Measurements from ENCODE around the gene C11orf68. TPM values are rescaled to one million over a fixed set of nuclear protein-coding genes. Genes with fewer than 3 reads are reported as not detected.
"Not testable (repeated sequence)": the region's sequence is repeated elsewhere in the genome, so short reads cannot be mapped to it uniquely, and the experiment has no call there.

C11orf68 gene
- total RNA-seq, 3 donors from 2014 or later: 24.9 to 42.2 (median 28.8) TPM

DNA sequence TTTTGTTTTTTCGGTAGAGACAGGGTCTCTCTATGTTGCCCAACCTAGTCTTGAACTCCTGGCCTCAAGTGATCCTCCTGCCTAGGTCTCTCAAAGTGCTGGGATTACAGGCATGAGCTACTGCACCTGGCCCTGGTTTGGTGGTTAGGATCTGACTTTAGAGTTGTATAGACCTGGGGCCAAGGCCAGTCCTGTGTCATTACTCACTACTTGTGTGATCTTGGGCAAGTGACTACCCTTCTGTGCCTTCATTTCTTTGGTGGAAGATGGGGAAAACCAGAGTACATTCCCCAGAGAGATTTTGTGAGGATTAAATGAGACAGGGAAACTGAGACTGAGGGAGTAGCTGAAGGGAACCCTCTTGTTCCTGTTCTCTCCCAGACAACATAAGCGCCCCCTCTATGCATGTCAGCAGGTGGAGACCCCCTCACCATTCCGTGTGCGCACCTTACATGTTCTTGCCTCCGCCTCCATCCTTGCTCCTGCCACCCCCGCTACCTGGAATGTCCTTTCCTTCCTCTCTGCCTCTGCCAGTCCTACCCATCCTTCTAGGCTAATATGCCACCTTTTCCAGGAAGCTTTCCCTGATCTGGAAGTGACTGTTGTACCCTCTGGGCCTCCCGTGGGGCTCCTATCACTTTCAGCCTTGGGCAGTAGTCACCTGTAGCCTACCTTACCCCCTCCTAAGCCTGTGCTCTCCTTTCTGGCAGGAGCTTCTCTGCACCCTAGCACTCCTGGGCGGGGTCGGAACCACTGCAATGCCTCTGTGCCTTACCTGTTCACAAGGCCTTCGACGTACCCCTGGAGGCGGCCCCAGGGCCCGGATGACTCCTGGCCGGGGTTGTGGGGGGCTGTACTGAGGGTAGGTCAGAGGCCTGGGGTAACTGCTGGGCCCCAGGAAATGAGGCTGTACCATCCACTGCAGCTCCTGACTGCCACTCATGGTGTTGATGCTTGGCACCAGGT lies 22.5 kb downstream of the C11orf68 start:
- DNase-seq (peak in 1 of 3 donors; percentile 27), ATAC-seq (no peak)
- Histone ChIP-seq H3K36me3 (ENCODE audit: low read depth) (no peaks in the 10 kb centered on the region), H3K4me3 (no peak overlapping the region), H3K9me3 (no peaks in the 10 kb centered on the region), H3K4me1 (ENCODE audit: low read depth) (peaks cover 24% of the 10 kb centered on the region)
- TF ChIP-seq CTCF (IDR thresholded peaks at IDR 0.05): no peak
- intact Hi-C loops (cut with DNase I, micrococcal nuclease): no loop called here

DNA sequence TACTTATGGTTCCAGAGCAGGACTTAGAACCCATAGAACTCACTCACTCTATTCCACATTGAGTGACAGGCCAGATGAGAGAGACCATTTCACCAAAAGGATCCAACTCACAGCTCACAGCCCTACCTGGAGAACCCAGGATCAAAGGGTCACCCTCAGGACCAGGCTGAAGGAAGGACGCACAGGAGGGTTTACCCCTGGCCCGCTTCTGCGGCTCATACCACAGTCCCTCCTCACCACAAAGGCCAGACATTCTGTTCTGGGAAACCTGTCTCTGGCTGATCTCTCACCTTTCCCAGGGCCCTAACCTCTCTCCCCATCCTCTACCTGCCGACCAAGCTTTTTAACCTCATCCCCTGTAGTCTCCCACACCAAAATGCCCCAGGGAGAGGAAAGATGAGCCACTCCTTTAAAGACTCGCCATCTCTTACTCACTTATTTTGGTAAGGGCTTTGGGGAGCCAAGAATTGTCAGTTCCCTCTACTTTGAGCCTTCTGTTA lies 23.3 kb downstream of the C11orf68 start:
- Histone ChIP-seq H3K9me3 (no peaks in the 10 kb centered on the region), H3K36me3 (ENCODE audit: low read depth) (no peaks in the 10 kb centered on the region), H3K4me3 (no peak overlapping the region), H3K4me1 (ENCODE audit: low read depth) (peaks cover 24% of the 10 kb centered on the region)
- DNase-seq: no peak
- intact Hi-C loops (cut with DNase I, micrococcal nuclease): no loop called here
- no peak for ATAC-seq
- TF ChIP-seq CTCF (IDR thresholded peaks at IDR 0.05): no peak

DNA sequence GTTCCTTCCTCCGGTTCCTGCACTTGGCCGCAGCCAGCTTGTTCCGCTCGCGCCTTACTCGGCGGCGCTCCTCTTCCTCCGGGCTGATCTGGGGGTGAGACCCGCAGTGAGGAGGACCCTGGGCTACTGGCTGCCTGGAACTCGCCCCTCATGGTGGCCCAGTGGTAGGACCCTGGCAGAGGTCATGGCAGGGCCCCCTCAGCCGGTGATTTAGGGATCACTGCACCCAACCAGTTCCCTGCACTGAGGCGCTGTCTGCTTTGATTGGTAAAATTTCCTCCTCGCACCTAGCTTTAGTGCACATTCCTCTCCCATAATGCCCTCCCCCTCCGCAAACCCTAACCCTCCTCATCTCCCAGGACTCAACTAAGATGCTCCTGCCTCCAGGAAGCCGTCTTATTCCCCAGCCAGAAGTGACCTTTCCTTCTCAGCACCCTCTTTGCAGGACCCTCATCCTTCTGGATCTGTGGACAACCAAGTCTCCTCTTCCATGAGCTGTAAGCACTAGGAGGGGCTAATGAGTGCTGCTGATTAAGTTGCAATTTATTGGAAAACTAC lies 24.7 kb downstream of the C11orf68 start:
- no peaks in the 10 kb centered on the region for H3K9me3 ChIP-seq
- H3K4me3 ChIP-seq: no peak overlapping the region
- peaks cover 18% of the 10 kb centered on the region for H3K4me1 ChIP-seq (ENCODE audit: low read depth)
- ATAC-seq (no peak), DNase-seq (peak in 2 of 3 donors; percentile 61 to 86)
- H3K36me3 ChIP-seq (ENCODE audit: low read depth): no peaks in the 10 kb centered on the region
- intact Hi-C loops (cut with DNase I, micrococcal nuclease): no loop called here
- TF ChIP-seq CTCF (IDR thresholded peaks at IDR 0.05): no peak

DNA sequence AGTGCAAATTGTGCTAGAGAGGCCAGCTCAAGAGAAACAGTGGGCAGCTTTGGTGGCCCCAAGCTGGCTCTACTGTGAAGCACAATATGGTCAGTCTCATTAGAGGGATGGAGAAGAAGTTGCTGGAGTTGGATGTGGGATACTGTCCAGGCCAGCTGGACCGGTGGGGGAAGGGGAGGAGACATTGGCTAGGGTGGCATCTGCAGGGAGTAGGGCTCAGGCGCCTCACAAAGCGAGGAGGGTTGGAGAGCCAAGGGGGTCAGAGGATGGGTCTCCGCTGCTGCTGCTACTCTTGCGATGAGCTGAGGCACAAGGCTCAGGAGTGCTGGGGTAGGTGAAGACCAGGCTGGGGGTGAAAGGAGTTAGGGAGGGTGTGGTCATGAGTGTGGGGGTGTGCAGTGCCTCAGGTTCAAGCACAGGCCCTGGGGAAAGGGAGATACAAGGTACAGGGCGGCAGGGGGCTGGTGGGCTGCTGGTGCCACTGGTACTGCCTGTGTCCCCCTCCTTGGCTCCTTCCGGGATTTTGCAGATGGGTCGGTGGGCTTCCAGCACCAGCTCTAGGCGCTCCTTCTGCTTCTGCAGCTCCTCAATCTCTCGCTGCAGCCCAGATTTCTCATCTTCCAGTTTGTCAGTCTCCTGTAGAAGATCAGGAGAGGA lies 26.1 kb downstream of the C11orf68 start:
- Histone ChIP-seq H3K36me3 (ENCODE audit: low read depth) (no peaks in the 10 kb centered on the region), H3K4me1 (ENCODE audit: low read depth) (peaks cover 22% of the 10 kb centered on the region), H3K9me3 (no peaks in the 10 kb centered on the region), H3K4me3 (no peak overlapping the region)
- DNase-seq: peak in 1 of 3 donors; percentile 33
- intact Hi-C loops (cut with DNase I, micrococcal nuclease): no loop called here
- TF ChIP-seq CTCF (IDR thresholded peaks at IDR 0.05): no peak
- ATAC-seq: no peak

GRCh38 chr11:65892137-65892540 lies 26.7 kb downstream of the C11orf68 start:
- H3K36me3 ChIP-seq (ENCODE audit: low read depth); intact Hi-C loops (cut with DNase I, micrococcal nuclease); ATAC-seq; H3K4me3 ChIP-seq; H3K9me3 ChIP-seq: not testable (repeated sequence)
- peaks cover 29% of the 10 kb centered on the region for H3K4me1 ChIP-seq (ENCODE audit: low read depth)
- peak in 1 of 3 donors; percentile 31 for DNase-seq
